ENCODE data around the gene ADM.

Gene ADM

GRCh38 chr11:10293423-10294289 lies 11.2 kb upstream of the ADM start, which contains the start of gene SBF2:
TSS of gene SBF2 (minus strand) at chr11:10294219. CDS start at chr11:10294069, 150 bp downstream.
- H3K27ac ChIP-seq (ENCODE audit: low read depth, low read length): peak within 1 kb of the TSS; percentile 94
- WGBS: under 1% methylated on average over 81 of the region's 81 CpGs
- H3K27me3 ChIP-seq (ENCODE audit: insufficient read depth, low read length): peaks cover 13% of the 10 kb centered on the region; the same call in 1 of the 2 replicates

GRCh38 chr11:10294290-10294953 lies 10.5 kb upstream of the ADM start:
- peaks cover 3% of the 10 kb centered on the region; the same call in 1 of the 2 replicates for H3K36me3 ChIP-seq (ENCODE audit: insufficient read depth, low read length)
- peak overlapping the region; percentile 79 for H3K4me3 ChIP-seq (ENCODE audit: low read length)
- H3K9me3 ChIP-seq (ENCODE audit: insufficient read depth, low read depth, low read length): no peaks in the 10 kb centered on the region
- WGBS: under 1% methylated on average over 44 of the region's 45 CpGs
- H3K9ac ChIP-seq (ENCODE audit: low read depth, low read length): peak overlapping the region; percentile 86
- H3K27me3 ChIP-seq (ENCODE audit: insufficient read depth, low read length): peaks cover 13% of the 10 kb centered on the region; the same call in 1 of the 2 replicates
- H3K27ac ChIP-seq (ENCODE audit: low read depth, low read length): peak overlapping the region; percentile 94
- H3K4me1 ChIP-seq (ENCODE audit: insufficient read depth, low read length): peaks cover 28% of the 10 kb centered on the region

More at GRCh38 chr11:10293423-10294289, 11.2 kb upstream of the ADM start, which contains the start of gene SBF2:
- no peaks in the 10 kb centered on the region for H3K36me3 ChIP-seq (ENCODE audit: insufficient read depth, low read length)
- H3K9ac ChIP-seq (ENCODE audit: low read depth, low read length): peak within 1 kb of the TSS; percentile 86
- peak within 1 kb of the TSS; percentile 79 for H3K4me3 ChIP-seq (ENCODE audit: low read length)
- peaks cover 28% of the 10 kb centered on the region for H3K4me1 ChIP-seq (ENCODE audit: insufficient read depth, low read length)
- no peaks in the 10 kb centered on the region for H3K9me3 ChIP-seq (ENCODE audit: insufficient read depth, low read depth, low read length)

- Histone ChIP-seq H3K9ac (ENCODE audit: low read depth, low read length) (peak overlapping the region; percentile 86), H3K4me3 (ENCODE audit: low read length) (peak overlapping the region; percentile 79), H3K36me3 (ENCODE audit: insufficient read depth, low read length) (peaks cover 10% of the 10 kb centered on the region; the same call in 1 of the 2 replicates), H3K9me3 (ENCODE audit: insufficient read depth, low read depth, low read length) (no peaks in the 10 kb centered on the region), H3K4me1 (ENCODE audit: insufficient read depth, low read length) (peaks cover 22% of the 10 kb centered on the region), H3K27ac (ENCODE audit: low read depth, low read length) (peak overlapping the region; percentile 94), H3K27me3 (ENCODE audit: insufficient read depth, low read length) (peaks cover 13% of the 10 kb centered on the region; the same call in 1 of the 2 replicates)
- WGBS: 26% methylated on average over 7 of the region's 10 CpGs
Measured at GRCh38 chr11:10295064-10295901, 9.6 kb upstream of the ADM start.

- Histone ChIP-seq H3K27ac (ENCODE audit: low read depth, low read length) (no peak overlapping the region), H3K9me3 (ENCODE audit: insufficient read depth, low read depth, low read length) (no peaks in the 10 kb centered on the region), H3K36me3 (ENCODE audit: insufficient read depth, low read length) (peaks cover 10% of the 10 kb centered on the region; the same call in 1 of the 2 replicates), H3K9ac (ENCODE audit: low read depth, low read length) (no peak overlapping the region), H3K4me1 (ENCODE audit: insufficient read depth, low read length) (peaks cover 21% of the 10 kb centered on the region), H3K4me3 (ENCODE audit: low read length) (no peak overlapping the region), H3K27me3 (ENCODE audit: insufficient read depth, low read length) (peaks cover 43% of the 10 kb centered on the region)
- 83% methylated on average over 4 of the region's 5 CpGs for WGBS
Measured at GRCh38 chr11:10298342-10298741, 6.5 kb upstream of the ADM start.

- Histone ChIP-seq H3K36me3 (ENCODE audit: insufficient read depth, low read length) (peaks cover 16% of the 10 kb centered on the region; the same call in 1 of the 2 replicates), H3K4me3 (ENCODE audit: low read length) (peak overlapping the region; percentile 85), H3K27ac (ENCODE audit: low read depth, low read length) (no peak overlapping the region), H3K9me3 (ENCODE audit: insufficient read depth, low read depth, low read length) (no peaks in the 10 kb centered on the region), H3K9ac (ENCODE audit: low read depth, low read length) (peak overlapping the region; percentile 49; the same call in 1 of the 2 replicates), H3K27me3 (ENCODE audit: insufficient read depth, low read length) (peaks cover 54% of the 10 kb centered on the region), H3K4me1 (ENCODE audit: insufficient read depth, low read length) (peaks cover 11% of the 10 kb centered on the region)
- 17% methylated on average over 9 of the region's 9 CpGs for WGBS
Measured at GRCh38 chr11:10301656-10302358, 3.1 kb upstream of the ADM start.

- Histone ChIP-seq H3K27ac (ENCODE audit: low read depth, low read length) (no peak overlapping the region), H3K4me1 (ENCODE audit: insufficient read depth, low read length) (peaks cover 11% of the 10 kb centered on the region), H3K9me3 (ENCODE audit: insufficient read depth, low read depth, low read length) (no peaks in the 10 kb centered on the region), H3K9ac (ENCODE audit: low read depth, low read length) (peak overlapping the region; percentile 49), H3K27me3 (ENCODE audit: insufficient read depth, low read length) (peaks cover 59% of the 10 kb centered on the region), H3K4me3 (ENCODE audit: low read length) (peak overlapping the region; percentile 85), H3K36me3 (ENCODE audit: insufficient read depth, low read length) (peaks cover 20% of the 10 kb centered on the region)
- 4% methylated on average over 10 of the region's 10 CpGs for WGBS
Measured at GRCh38 chr11:10302359-10302743, 2.5 kb upstream of the ADM start.

- H3K27ac ChIP-seq (ENCODE audit: low read depth, low read length): peak overlapping the region; percentile 81; the same call in 1 of the 2 replicates
- under 1% methylated on average over 56 of the region's 56 CpGs for WGBS
Measured at GRCh38 chr11:10302744-10303557, 1.9 kb upstream of the ADM start.

GRCh38 chr11:10303558-10304363 lies 1.1 kb upstream of the ADM start:
- H3K9ac ChIP-seq (ENCODE audit: low read depth, low read length): peak overlapping the region; percentile 49
- H3K4me3 ChIP-seq (ENCODE audit: low read length): peak overlapping the region; percentile 85
- H3K27ac ChIP-seq (ENCODE audit: low read depth, low read length): peak overlapping the region; percentile 81
- peaks cover 20% of the 10 kb centered on the region for H3K36me3 ChIP-seq (ENCODE audit: insufficient read depth, low read length)
- peaks cover 59% of the 10 kb centered on the region for H3K27me3 ChIP-seq (ENCODE audit: insufficient read depth, low read length)
- H3K9me3 ChIP-seq (ENCODE audit: insufficient read depth, low read depth, low read length): no peaks in the 10 kb centered on the region
- peaks cover 17% of the 10 kb centered on the region for H3K4me1 ChIP-seq (ENCODE audit: insufficient read depth, low read length)
- WGBS: under 1% methylated on average over 28 of the region's 29 CpGs

More at GRCh38 chr11:10302744-10303557, 1.9 kb upstream of the ADM start:
- no peaks in the 10 kb centered on the region for H3K9me3 ChIP-seq (ENCODE audit: insufficient read depth, low read depth, low read length)
- peak overlapping the region; percentile 49 for H3K9ac ChIP-seq (ENCODE audit: low read depth, low read length)
- H3K4me1 ChIP-seq (ENCODE audit: insufficient read depth, low read length): peaks cover 11% of the 10 kb centered on the region
- H3K4me3 ChIP-seq (ENCODE audit: low read length): peak overlapping the region; percentile 85
- H3K36me3 ChIP-seq (ENCODE audit: insufficient read depth, low read length): peaks cover 20% of the 10 kb centered on the region
- H3K27me3 ChIP-seq (ENCODE audit: insufficient read depth, low read length): peaks cover 59% of the 10 kb centered on the region
